ENCODE measurements around the gene XRCC2. TPM values are rescaled to one million over a fixed set of nuclear protein-coding genes. Genes with fewer than 3 reads are reported as not detected.
"Not testable (repeated sequence)": the region's sequence is repeated elsewhere in the genome, so short reads cannot be mapped to it uniquely, and the experiment has no call there.

The XRCC2 gene
- total RNA-seq, 1 experiment from 2014 or later: 7.7 TPM

GRCh38 chr7:152699079-152699478 lies 23.1 kb upstream of the XRCC2 start:
- H3K4me2 ChIP-seq (ENCODE audit: low read depth, low read length, poor library complexity, severe bottlenecking): no peak overlapping the region
- no peak for DNase-seq
- H3K79me2 ChIP-seq (ENCODE audit: low read length): no peaks in the 10 kb centered on the region
- no peaks in the 10 kb centered on the region for H3K9me2 ChIP-seq (replicated peaks; ENCODE audit: insufficient read depth, low read length)
- no peak overlapping the region for H3K9ac ChIP-seq (ENCODE audit: low read length)
- no peak overlapping the region for H3K4me3 ChIP-seq (ENCODE audit: low read length)
- no peaks in the 10 kb centered on the region for H3K9me3 ChIP-seq (ENCODE audit: low read length)
- H3K27ac ChIP-seq (ENCODE audit: low read length): no peak overlapping the region
- H2AFZ ChIP-seq (ENCODE audit: low read length): no peak overlapping the region
- no peaks in the 10 kb centered on the region for H3K27me3 ChIP-seq (ENCODE audit: low read length)
- no peaks in the 10 kb centered on the region for H3K4me1 ChIP-seq (ENCODE audit: low read length)
- no peaks in the 10 kb centered on the region for H4K20me1 ChIP-seq (ENCODE audit: insufficient read depth, low read depth, low read length)
- no peaks in the 10 kb centered on the region for H3K36me3 ChIP-seq (ENCODE audit: insufficient read depth, low read length)

- H3K36me3 ChIP-seq (ENCODE audit: insufficient read depth, low read length); H3K9ac ChIP-seq (ENCODE audit: low read length); H3K9me3 ChIP-seq (ENCODE audit: low read length); H3K9me2 ChIP-seq (replicated peaks; ENCODE audit: insufficient read depth, low read length); H3K27me3 ChIP-seq (ENCODE audit: low read length); H3K79me2 ChIP-seq (ENCODE audit: low read length); H3K4me1 ChIP-seq (ENCODE audit: low read length); H2AFZ ChIP-seq (ENCODE audit: low read length); H3K4me3 ChIP-seq (ENCODE audit: low read length); H3K4me2 ChIP-seq (ENCODE audit: low read depth, low read length, poor library complexity, severe bottlenecking); DNase-seq; H4K20me1 ChIP-seq (ENCODE audit: insufficient read depth, low read depth, low read length); H3K27ac ChIP-seq (ENCODE audit: low read length): not testable (repeated sequence)
Measured at GRCh38 chr7:152697268-152697974, 21.5 kb upstream of the XRCC2 start.

GRCh38 chr7:152692196-152692595 lies 16.3 kb upstream of the XRCC2 start:
- not testable (repeated sequence) for H4K20me1 ChIP-seq (ENCODE audit: insufficient read depth, low read depth, low read length); H3K27ac ChIP-seq (ENCODE audit: low read length); H2AFZ ChIP-seq (ENCODE audit: low read length); H3K4me1 ChIP-seq (ENCODE audit: low read length); H3K9me2 ChIP-seq (replicated peaks; ENCODE audit: insufficient read depth, low read length); H3K36me3 ChIP-seq (ENCODE audit: insufficient read depth, low read length); DNase-seq; H3K27me3 ChIP-seq (ENCODE audit: low read length); H3K4me3 ChIP-seq (ENCODE audit: low read length); H3K79me2 ChIP-seq (ENCODE audit: low read length); H3K9ac ChIP-seq (ENCODE audit: low read length); H3K4me2 ChIP-seq (ENCODE audit: low read depth, low read length, poor library complexity, severe bottlenecking); H3K9me3 ChIP-seq (ENCODE audit: low read length)

GRCh38 chr7:152683297-152683696 lies 7.4 kb upstream of the XRCC2 start:
- no peaks in the 10 kb centered on the region for H3K27me3 ChIP-seq (ENCODE audit: low read length)
- H3K4me1 ChIP-seq (ENCODE audit: low read length): peaks cover 3% of the 10 kb centered on the region
- H3K9me3 ChIP-seq (ENCODE audit: low read length): no peaks in the 10 kb centered on the region
- no peaks in the 10 kb centered on the region for H3K36me3 ChIP-seq (ENCODE audit: insufficient read depth, low read length)
- H3K9me2 ChIP-seq (replicated peaks; ENCODE audit: insufficient read depth, low read length): no peaks in the 10 kb centered on the region
- no peaks in the 10 kb centered on the region for H4K20me1 ChIP-seq (ENCODE audit: insufficient read depth, low read depth, low read length)
- H2AFZ ChIP-seq (ENCODE audit: low read length): no peak overlapping the region
- no peak overlapping the region for H3K9ac ChIP-seq (ENCODE audit: low read length)
- H3K79me2 ChIP-seq (ENCODE audit: low read length): no peaks in the 10 kb centered on the region
- peak overlapping the region; percentile 11 for H3K4me2 ChIP-seq (ENCODE audit: low read depth, low read length, poor library complexity, severe bottlenecking)
- no peak overlapping the region for H3K27ac ChIP-seq (ENCODE audit: low read length)
- DNase-seq: no peak
- H3K4me3 ChIP-seq (ENCODE audit: low read length): no peak overlapping the region

- 0 out of 2 replicates have a peak overlapping the region, but pooled peaks have one; percentile 14 for H2AFZ ChIP-seq (ENCODE audit: low read length)
- peaks cover 27% of the 10 kb centered on the region for H3K79me2 ChIP-seq (ENCODE audit: low read length)
- H3K27ac ChIP-seq (ENCODE audit: low read length): no peak overlapping the region
- H4K20me1 ChIP-seq (ENCODE audit: insufficient read depth, low read depth, low read length): no peaks in the 10 kb centered on the region; the same call in 1 of the 2 replicates
- peaks cover 4% of the 10 kb centered on the region; the same call in 1 of the 2 replicates for H3K36me3 ChIP-seq (ENCODE audit: insufficient read depth, low read length)
- no peak overlapping the region for H3K9ac ChIP-seq (ENCODE audit: low read length)
- DNase-seq: no peak
- H3K4me1 ChIP-seq (ENCODE audit: low read length): peaks cover 17% of the 10 kb centered on the region
- H3K9me2 ChIP-seq (replicated peaks; ENCODE audit: insufficient read depth, low read length): no peaks in the 10 kb centered on the region
- no peak overlapping the region for H3K4me3 ChIP-seq (ENCODE audit: low read length)
- H3K27me3 ChIP-seq (ENCODE audit: low read length): no peaks in the 10 kb centered on the region
- no peaks in the 10 kb centered on the region for H3K9me3 ChIP-seq (ENCODE audit: low read length)
- H3K4me2 ChIP-seq (ENCODE audit: low read depth, low read length, poor library complexity, severe bottlenecking): no peak overlapping the region
Measured at GRCh38 chr7:152677808-152678670, 2.1 kb upstream of the XRCC2 start.

- no peaks in the 10 kb centered on the region for H3K27me3 ChIP-seq (ENCODE audit: low read length)
- H3K9ac ChIP-seq (ENCODE audit: low read length): peak overlapping the region; percentile 88
- peak overlapping the region; percentile 100 for H3K4me2 ChIP-seq (ENCODE audit: low read depth, low read length, poor library complexity, severe bottlenecking)
- DNase-seq: peak; percentile 75
- peaks cover 20% of the 10 kb centered on the region for H3K36me3 ChIP-seq (ENCODE audit: insufficient read depth, low read length)
- H3K4me3 ChIP-seq (ENCODE audit: low read length): peak overlapping the region; percentile 96
- peaks cover 6% of the 10 kb centered on the region for H4K20me1 ChIP-seq (ENCODE audit: insufficient read depth, low read depth, low read length)
- peak overlapping the region; percentile 49; the same call in 1 of the 2 replicates for H2AFZ ChIP-seq (ENCODE audit: low read length)
- H3K79me2 ChIP-seq (ENCODE audit: low read length): peaks cover 56% of the 10 kb centered on the region
- H3K27ac ChIP-seq (ENCODE audit: low read length): peak overlapping the region; percentile 65
- H3K9me3 ChIP-seq (ENCODE audit: low read length): no peaks in the 10 kb centered on the region
- peaks cover 17% of the 10 kb centered on the region for H3K4me1 ChIP-seq (ENCODE audit: low read length)
- no peaks in the 10 kb centered on the region for H3K9me2 ChIP-seq (replicated peaks; ENCODE audit: insufficient read depth, low read length)
Measured at GRCh38 chr7:152674860-152675758, 832 bp downstream of the XRCC2 start.

GRCh38 chr7:152673897-152674296 lies 2.0 kb downstream of the XRCC2 start:
- Histone ChIP-seq H3K9me3 (ENCODE audit: low read length) (no peaks in the 10 kb centered on the region), H3K27ac (ENCODE audit: low read length) (no peak overlapping the region), H3K4me1 (ENCODE audit: low read length) (peaks cover 17% of the 10 kb centered on the region), H3K27me3 (ENCODE audit: low read length) (no peaks in the 10 kb centered on the region), H3K4me2 (ENCODE audit: low read depth, low read length, poor library complexity, severe bottlenecking) (no peak overlapping the region), H3K9me2 (replicated peaks; ENCODE audit: insufficient read depth, low read length) (no peaks in the 10 kb centered on the region), H3K9ac (ENCODE audit: low read length) (no peak overlapping the region), H3K4me3 (ENCODE audit: low read length) (no peak overlapping the region; the same call in 1 of the 2 replicates), H3K36me3 (ENCODE audit: insufficient read depth, low read length) (peaks cover 29% of the 10 kb centered on the region), H4K20me1 (ENCODE audit: insufficient read depth, low read depth, low read length) (peaks cover 6% of the 10 kb centered on the region), H3K79me2 (ENCODE audit: low read length) (peaks cover 68% of the 10 kb centered on the region), H2AFZ (ENCODE audit: low read length) (no peak overlapping the region)
- DNase-seq: no peak

Data from Karpas-422 (cell line).